GM19238 (cell line): ENCODE data around the gene MYBPC1.

Experiments used
- DNase-seq: peaks from one replicate; pipeline ENCODE4 v3.0.0; 2011; ENCODE audit warnings: low spot score; ENCODE audit not compliant: insufficient read length

Gene MYBPC1

GRCh38 chr12:101599771-101600484 lies 5.2 kb downstream of the MYBPC1 start:
- DNase-seq = no peak

GRCh38 chr12:101604132-101604531 lies 9.4 kb downstream of the MYBPC1 start:
- DNase-seq = no peak

- no peak for DNase-seq
These were observed 13.1 kb downstream of the MYBPC1 start for GRCh38 chr12:101607894-101608293.

GRCh38 chr12:101608301-101609133 lies 13.7 kb downstream of the MYBPC1 start:
- DNase-seq = no peak

GRCh38 chr12:101609198-101609597 lies 14.4 kb downstream of the MYBPC1 start:
- no peak for DNase-seq

- no peak for DNase-seq
These were observed 17.6 kb downstream of the MYBPC1 start for GRCh38 chr12:101612160-101612916.

GRCh38 chr12:101616027-101616494 lies 21.3 kb downstream of the MYBPC1 start:
- DNase-seq = no peak

- DNase-seq = no peak
These were observed 24.4 kb downstream of the MYBPC1 start for GRCh38 chr12:101619026-101619786.

GRCh38 chr12:101619858-101620761 lies 25.3 kb downstream of the MYBPC1 start:
- no peak for DNase-seq

GRCh38 chr12:101620762-101621133 lies 26.0 kb downstream of the MYBPC1 start:
- no peak for DNase-seq

GRCh38 chr12:101628676-101629075 lies 33.9 kb downstream of the MYBPC1 start:
- no peak for DNase-seq

- DNase-seq = peak; percentile 11
These were observed 40.0 kb downstream of the MYBPC1 start for GRCh38 chr12:101634724-101635123.

GRCh38 chr12:101637936-101638335 lies 43.2 kb downstream of the MYBPC1 start:
- no peak for DNase-seq

- no peak for DNase-seq
These were observed 47.6 kb downstream of the MYBPC1 start for GRCh38 chr12:101642115-101643067.

GRCh38 chr12:101647711-101648110 lies 52.9 kb downstream of the MYBPC1 start:
- DNase-seq = no peak

- DNase-seq = no peak
These were observed 53.4 kb downstream of the MYBPC1 start for GRCh38 chr12:101648195-101648594.

GRCh38 chr12:101650346-101651117 lies 55.8 kb downstream of the MYBPC1 start:
- no peak for DNase-seq

GRCh38 chr12:101653030-101653429 lies 58.3 kb downstream of the MYBPC1 start:
- no peak for DNase-seq
